Neural progenitor cell (in vitro differentiated cells): ENCODE measurements around the gene VTI1A.

ENCODE experiments used
- CTCF ChIP-seq: fragments of 200-600 bp; sonication (generic); IDR thresholded peaks from 2 replicates; pipeline ENCODE4 v1.5.1; 2017; ENCODE audit warnings: antibody characterized with exemption, mild to moderate bottlenecking
- EZH2phosphoT487 ChIP-seq: fragments of 200-600 bp; sonication (generic); IDR thresholded peaks from 2 replicates; pipeline ENCODE4 v1.6.1; 2017; ENCODE audit warnings: antibody characterized with exemption

- TF ChIP-seq EZH2phosphoT487 (no peak), CTCF (no peak)
Measured at GRCh38 chr10:112751651-112752050, 304.6 kb downstream of the VTI1A start.
